PC-9 (cell line): ENCODE measurements around the gene VLDLR. TPM values are rescaled to one million over a fixed set of nuclear protein-coding genes. Genes with fewer than 3 reads are reported as not detected.

ENCODE experiments used
- BruUV-seq: library from RNA; stranded (reverse); fragments of 400-500 nt; replicated peaks from 2 replicates; lab custom pipeline; 2021; lab: Mats Ljungman, UMichigan
- CTCF ChIA-PET: fragments of 300-600 bp; sonication (Branson Sonifier 250); formaldehyde crosslinking; loops from one replicate; lab custom pipeline; 2022; ENCODE audit warnings: antibody characterized with exemption; lab: Charles Lee
- POLR2A ChIA-PET: fragments of 300-600 bp; sonication (Branson Sonifier 250); formaldehyde crosslinking; loops from one replicate; lab custom pipeline; 2022; ENCODE audit warnings: antibody characterized with exemption; ENCODE audit not compliant: unreplicated experiment; lab: Charles Lee
- DNase-seq, 2 experiments: peaks; one replicate each; pipeline versions ENCODE4 v3.0.0 to v3.0.0-alpha.2; 2015 to 2022; ENCODE audit warnings: mixed read lengths in 1 of 2
- H2AFZ ChIP-seq: fragments of 200-600 bp; sonication (generic); 2 replicates; pipeline ENCODE4 v1.8.1; 2017; ENCODE audit warnings: antibody characterized with exemption
- H3F3A ChIP-seq: fragments of 200-600 bp; sonication (generic); 2 replicates; pipeline ENCODE4 v1.8.1; 2017; ENCODE audit warnings: antibody characterized with exemption, mild to moderate bottlenecking, low read depth; ENCODE audit not compliant: insufficient read depth
- H3K27ac ChIP-seq: fragments of 200-600 bp; sonication (generic); 2 replicates; pipeline ENCODE4 v1.6.1; 2016; ENCODE audit warnings: mixed run types
- H3K27me3 ChIP-seq: fragments of 200-600 bp; sonication (generic); 2 replicates; pipeline ENCODE4 v1.6.1; 2016; ENCODE audit warnings: low read depth, mixed run types; ENCODE audit not compliant: insufficient read depth
- H3K36me3 ChIP-seq: fragments of 200-600 bp; sonication (generic); 2 replicates; pipeline ENCODE4 v1.6.1; 2016; ENCODE audit warnings: low read depth, mixed run types
- H3K4me1 ChIP-seq: fragments of 200-600 bp; sonication (generic); replicated peaks from 2 replicates; pipeline ENCODE4 v1.6.1; 2016; ENCODE audit warnings: mixed run types; ENCODE audit not compliant: insufficient read depth
- H3K4me2 ChIP-seq: fragments of 200-600 bp; sonication (generic); 2 replicates; pipeline ENCODE4 v1.6.1; 2017; ENCODE audit warnings: mixed run types
- H3K4me3 ChIP-seq: fragments of 200-600 bp; sonication (generic); 2 replicates; pipeline ENCODE4 v1.6.1; 2016; ENCODE audit warnings: mixed run types
- H3K79me2 ChIP-seq: fragments of 200-600 bp; sonication (generic); 2 replicates; pipeline ENCODE4 v1.6.1; 2017; ENCODE audit warnings: low read depth, mixed run types
- H3K9me2 ChIP-seq: fragments of 200-600 bp; sonication (generic); 2 replicates; pipeline ENCODE4 v1.8.1; 2017; ENCODE audit warnings: mild to moderate bottlenecking; ENCODE audit not compliant: insufficient read depth
- H3K9me3 ChIP-seq: fragments of 200-600 bp; sonication (generic); 2 replicates; pipeline ENCODE4 v1.8.1; 2016; ENCODE audit warnings: low read depth; ENCODE audit not compliant: insufficient read depth
- H4K20me1 ChIP-seq: fragments of 200-600 bp; sonication (generic); 2 replicates; pipeline ENCODE4 v1.8.1; 2017; ENCODE audit not compliant: insufficient read depth
- CTCF ChIP-seq: fragments of 200-600 bp; sonication (generic); conservative IDR thresholded peaks from 2 replicates; pipeline ENCODE4 v1.6.1; 2017; ENCODE audit warnings: mixed run types, antibody characterized with exemption, mild to moderate bottlenecking, moderate library complexity
- EZH2 ChIP-seq: fragments of 200-600 bp; sonication (generic); IDR thresholded peaks from 2 replicates; pipeline ENCODE4 v1.8.0; 2017; ENCODE audit warnings: antibody characterized with exemption, low read depth
- intact Hi-C: fragments of 100-400 bp; cut with micrococcal nuclease; formaldehyde crosslinking; loops from one replicate; pipeline ENCODE4 v1.10.0; 2022; ENCODE audit not compliant: unreplicated experiment
- total RNA-seq: library from RNA; stranded (reverse); gene quantifications from 2 replicates; pipeline ENCODE4 v1.2.3, GENCODE V29; 2021

The VLDLR gene
- total RNA-seq, 1 experiment from 2014 or later = 8.1 TPM

- H3K9me2 ChIP-seq = no peaks in the 10 kb centered on the region
- H4K20me1 ChIP-seq = no peaks in the 10 kb centered on the region
- POLR2A ChIA-PET = no interaction called here
- no peaks in the 10 kb centered on the region for H3K79me2 ChIP-seq
- no peak for TF ChIP-seq CTCF
- no peak for TF ChIP-seq EZH2
- 0 out of 2 replicates have a peak, but pooled peaks cover 3% of the 10 kb centered on the region for H3F3A ChIP-seq
- H3K27ac ChIP-seq = no peak overlapping the region
- intact Hi-C loops = loop anchor here (5.0 kb wide), 4 partner anchors 50 to 340 kb away; no protein-coding TSS in a partner anchor
- no TSS peak for BruUV-seq
- DNase-seq = peak in 1 of 2 experiments; percentile 17
- CTCF ChIA-PET = no interaction called here
- H3K9me3 ChIP-seq = 0 out of 2 replicates have a peak, but pooled peaks cover 4% of the 10 kb centered on the region
- H3K27me3 ChIP-seq = no peaks in the 10 kb centered on the region
- H3K36me3 ChIP-seq = no peaks in the 10 kb centered on the region
- peak overlapping the region; percentile 74 for H3K4me3 ChIP-seq
- peak overlapping the region; percentile 85 for H3K4me2 ChIP-seq
- 0 out of 2 replicates have a peak, but pooled peaks cover 8% of the 10 kb centered on the region for H3K4me1 ChIP-seq
- peak overlapping the region; percentile 79 for H2AFZ ChIP-seq
These were observed 1.1 kb downstream of the VLDLR start for GRCh38 chr9:2622461-2623287.

- Histone ChIP-seq H3K27ac (no peak overlapping the region), H2AFZ (peak overlapping the region; percentile 79), H3K4me3 (peak overlapping the region; percentile 74), H3K79me2 (no peaks in the 10 kb centered on the region), H3K4me2 (peak overlapping the region; percentile 85), H3K9me2 (no peaks in the 10 kb centered on the region), H3K27me3 (no peaks in the 10 kb centered on the region), H3K9me3 (0 out of 2 replicates have a peak, but pooled peaks cover under 1% of the 10 kb centered on the region), H3K4me1 (0 out of 2 replicates have a peak, but pooled peaks cover 8% of the 10 kb centered on the region), H3F3A (0 out of 2 replicates have a peak, but pooled peaks cover 3% of the 10 kb centered on the region), H3K36me3 (no peaks in the 10 kb centered on the region), H4K20me1 (no peaks in the 10 kb centered on the region)
- no TSS peak for BruUV-seq
- CTCF ChIA-PET = no interaction called here
- peak in 1 of 2 experiments; percentile 16 for DNase-seq
- POLR2A ChIA-PET = interaction anchor here (0.6 kb wide), 1 partner anchor 86 kb away, joined by 6 read pairs; no protein-coding TSS in a partner anchor
- no peak for TF ChIP-seq CTCF
- TF ChIP-seq EZH2 = no peak
- intact Hi-C loops = loop anchor here (5.0 kb wide), 4 partner anchors 51 to 341 kb away; no protein-coding TSS in a partner anchor
These were observed 1.9 kb downstream of the VLDLR start for GRCh38 chr9:2623288-2624050.
